GM21528 (cell line): ENCODE data around the gene PRKACB.

ENCODE experiments used
- ATAC-seq: cut with Tn5 transposase; IDR thresholded peaks from one replicate; pipeline ENCODE4 v1.9.1; 2021; ENCODE audit warnings: mild to moderate bottlenecking, moderate library complexity; ENCODE audit not compliant: unreplicated experiment, low FRiP score

PRKACB gene

GRCh38 chr1:84143796-84144565, at the start of gene PRKACB:
Gene PRKACB (plus strand): TSS chr1:84144271. CDS start chr1:84144362, 91 bp downstream.
- peak; percentile 92 for ATAC-seq

GRCh38 chr1:84095308-84095707, 48.8 kb upstream of the PRKACB start:
- no peak for ATAC-seq

- no peak for ATAC-seq
These were observed 47.9 kb upstream of the PRKACB start for GRCh38 chr1:84096176-84096575.

- ATAC-seq, result no peak
These were observed 42.9 kb upstream of the PRKACB start for GRCh38 chr1:84101204-84101603.

GRCh38 chr1:84103197-84103992, 40.7 kb upstream of the PRKACB start:
- ATAC-seq, result peak; percentile 75

- ATAC-seq, result peak; percentile 67
These were observed 36.5 kb upstream of the PRKACB start for GRCh38 chr1:84107538-84107937.

- ATAC-seq, result peak; percentile 10
These were observed 36.1 kb upstream of the PRKACB start for GRCh38 chr1:84107955-84108354.

- ATAC-seq, result no peak
These were observed 35.0 kb upstream of the PRKACB start for GRCh38 chr1:84108900-84109578.

GRCh38 chr1:84110629-84111028, 33.4 kb upstream of the PRKACB start:
- ATAC-seq, result no peak

GRCh38 chr1:84116558-84116957, 27.5 kb upstream of the PRKACB start:
- ATAC-seq, result no peak

GRCh38 chr1:84117868-84118267, 26.2 kb upstream of the PRKACB start:
- ATAC-seq, result no peak

GRCh38 chr1:84121360-84121759, 22.7 kb upstream of the PRKACB start:
- no peak for ATAC-seq

- ATAC-seq, result no peak
These were observed 21.2 kb upstream of the PRKACB start for GRCh38 chr1:84122780-84123382.

- ATAC-seq, result no peak
These were observed 10.6 kb upstream of the PRKACB start for GRCh38 chr1:84133479-84133878.

GRCh38 chr1:84135341-84135740, 8.7 kb upstream of the PRKACB start:
- ATAC-seq, result no peak

- no peak for ATAC-seq
These were observed 2.7 kb upstream of the PRKACB start for GRCh38 chr1:84141182-84142003.

GRCh38 chr1:84145068-84145467, 997 bp downstream of the PRKACB start:
- ATAC-seq, result no peak

GRCh38 chr1:84146411-84147032, 2.5 kb downstream of the PRKACB start:
- ATAC-seq, result no peak

GRCh38 chr1:84148758-84149157, 4.7 kb downstream of the PRKACB start:
- no peak for ATAC-seq
